Measurements from ENCODE around the gene KCNIP4. TPM values are rescaled to one million over a fixed set of nuclear protein-coding genes. Genes with fewer than 3 reads are reported as not detected.

KCNIP4 gene
- total RNA-seq, 1 donor from 2014 or later = not detected

DNA sequence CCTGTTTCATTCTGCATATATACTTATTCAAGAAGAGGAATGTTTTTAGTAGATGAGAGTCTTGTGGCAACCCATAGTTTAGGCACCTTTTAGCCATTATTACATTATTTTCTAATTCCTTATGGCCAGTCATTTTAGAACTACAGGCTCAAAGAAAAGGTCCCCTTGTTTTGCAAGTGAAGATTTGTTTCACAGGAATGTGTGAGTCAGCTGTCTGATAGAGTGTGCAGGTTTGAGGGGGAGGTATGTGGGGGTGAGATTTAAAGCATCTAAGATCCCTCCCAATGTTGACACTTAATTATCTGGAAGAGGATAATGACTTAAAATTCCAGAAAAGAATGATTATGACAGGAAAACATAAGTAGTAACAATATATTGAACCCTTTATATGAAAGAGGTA lies 495.6 kb downstream of the KCNIP4 start:
- no peaks in the 10 kb centered on the region for H3K27me3 ChIP-seq (ENCODE audit: low read depth)
- no peak for DNase-seq
- no peaks in the 10 kb centered on the region for H3K4me1 ChIP-seq
- intact Hi-C loops (cut with micrococcal nuclease) = no loop called here
- no peaks in the 10 kb centered on the region for H3K36me3 ChIP-seq
- no peak for TF ChIP-seq CTCF (IDR thresholded peaks at IDR 0.05; ENCODE audit: borderline replicate concordance)
- H3K4me3 ChIP-seq = no peak overlapping the region
- H3K9me3 ChIP-seq (replicated peaks) = no peaks in the 10 kb centered on the region
- no peak overlapping the region for H3K27ac ChIP-seq (replicated peaks)

DNA sequence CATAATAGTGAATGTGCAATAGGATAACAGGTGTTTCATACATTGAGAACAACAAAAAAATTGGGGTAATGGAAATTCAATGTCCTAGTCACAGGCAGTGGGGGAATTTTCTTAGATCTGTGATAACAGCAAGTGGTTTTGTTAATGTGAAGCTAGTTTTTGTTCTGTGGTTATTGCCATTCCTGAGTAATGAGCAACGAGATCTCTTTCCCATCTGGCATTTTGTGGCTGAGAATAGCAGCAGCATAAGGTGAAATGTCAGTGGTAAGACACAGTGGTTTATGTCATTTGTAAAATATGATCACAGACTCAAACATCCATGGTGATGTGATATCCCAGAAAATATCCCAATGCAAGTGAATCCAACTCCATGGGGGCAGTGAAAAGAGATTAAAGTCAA lies 497.5 kb downstream of the KCNIP4 start:
- Histone ChIP-seq H3K4me1 (no peaks in the 10 kb centered on the region), H3K36me3 (no peaks in the 10 kb centered on the region), H3K4me3 (no peak overlapping the region), H3K9me3 (replicated peaks) (peaks cover 4% of the 10 kb centered on the region), H3K27me3 (ENCODE audit: low read depth) (no peaks in the 10 kb centered on the region), H3K27ac (replicated peaks) (no peak overlapping the region)
- no peak for DNase-seq
- TF ChIP-seq CTCF (IDR thresholded peaks at IDR 0.05; ENCODE audit: borderline replicate concordance) = no peak
- intact Hi-C loops (cut with micrococcal nuclease) = no loop called here

DNA sequence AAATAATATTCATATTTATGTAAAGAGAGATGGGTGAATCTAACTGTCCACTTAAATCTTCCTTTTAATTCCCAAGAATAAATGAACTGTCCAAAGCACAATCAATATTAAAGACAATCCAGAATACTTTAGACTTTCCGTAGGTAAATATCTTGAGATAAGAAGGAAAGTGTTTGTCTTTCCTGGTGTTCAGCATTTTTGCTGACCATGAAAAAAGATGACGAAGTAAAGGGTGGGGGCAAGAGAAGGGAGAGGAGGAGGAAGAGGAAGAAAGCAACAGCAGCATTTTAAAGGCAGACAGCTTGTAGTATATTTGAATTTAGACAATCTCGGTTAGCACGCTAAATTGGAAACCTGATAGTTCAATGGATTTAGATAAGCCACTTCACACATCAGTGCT lies 498.2 kb downstream of the KCNIP4 start:
- Histone ChIP-seq H3K27ac (replicated peaks) (no peak overlapping the region), H3K4me3 (no peak overlapping the region), H3K36me3 (no peaks in the 10 kb centered on the region), H3K9me3 (replicated peaks) (peaks cover 4% of the 10 kb centered on the region), H3K4me1 (no peaks in the 10 kb centered on the region), H3K27me3 (ENCODE audit: low read depth) (no peaks in the 10 kb centered on the region)
- no peak for TF ChIP-seq CTCF (IDR thresholded peaks at IDR 0.05; ENCODE audit: borderline replicate concordance)
- intact Hi-C loops (cut with micrococcal nuclease) = no loop called here
- no peak for DNase-seq

- no peaks in the 10 kb centered on the region for H3K27me3 ChIP-seq (ENCODE audit: low read depth)
- TF ChIP-seq CTCF (IDR thresholded peaks at IDR 0.05; ENCODE audit: borderline replicate concordance) = no peak
- no peaks in the 10 kb centered on the region for H3K4me1 ChIP-seq
- no peak overlapping the region for H3K4me3 ChIP-seq
- intact Hi-C loops (cut with micrococcal nuclease) = no loop called here
- H3K27ac ChIP-seq (replicated peaks) = no peak overlapping the region
- no peaks in the 10 kb centered on the region for H3K36me3 ChIP-seq
- H3K9me3 ChIP-seq (replicated peaks) = peaks cover 4% of the 10 kb centered on the region
- no peak for DNase-seq
Observed at GRCh38 chr4:21447301-21448054, 501.1 kb downstream of the KCNIP4 start.

GRCh38 chr4:21420166-21420565 lies 528.4 kb downstream of the KCNIP4 start:
- Histone ChIP-seq H3K4me1 (no peaks in the 10 kb centered on the region), H3K27me3 (ENCODE audit: low read depth) (no peaks in the 10 kb centered on the region), H3K9me3 (replicated peaks) (peaks cover 5% of the 10 kb centered on the region), H3K36me3 (no peaks in the 10 kb centered on the region), H3K27ac (replicated peaks) (no peak overlapping the region), H3K4me3 (no peak overlapping the region)
- TF ChIP-seq CTCF (IDR thresholded peaks at IDR 0.05; ENCODE audit: borderline replicate concordance) = no peak
- intact Hi-C loops (cut with micrococcal nuclease) = no loop called here
- no peak for DNase-seq

All from left ventricle myocardium inferior (tissue), 1 donor.